ENCODE data around the gene METAP1D.
"Not testable (repeated sequence)": the region's sequence is repeated elsewhere in the genome, so short reads cannot be mapped to it uniquely, and the experiment has no call there.

METAP1D gene

DNA sequence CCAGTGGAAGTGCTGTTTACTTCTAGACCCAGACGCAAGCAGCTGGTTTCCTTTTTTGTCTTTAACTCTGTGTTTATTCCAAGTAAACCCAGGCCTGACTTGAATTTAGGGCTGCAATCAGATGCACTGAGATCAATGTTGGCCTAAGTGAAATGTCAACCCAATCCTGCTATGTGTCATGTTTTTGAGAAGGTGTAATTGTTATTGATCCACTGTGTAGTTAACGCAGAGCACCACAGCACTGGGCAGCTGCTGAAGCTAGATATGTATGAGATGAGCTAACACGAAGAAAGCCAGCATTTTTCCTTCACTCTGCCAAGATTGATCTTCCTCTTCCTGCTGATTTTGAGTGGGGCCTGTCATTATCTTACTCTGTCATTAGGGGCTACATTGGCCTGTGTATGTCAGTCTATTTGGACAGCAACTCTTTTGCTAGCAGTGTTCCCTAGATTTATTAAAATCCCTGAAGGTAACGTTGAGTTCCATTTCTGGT is 66.7 kb downstream of the METAP1D start:
- Mint-ChIP-seq H3K4me1 (ENCODE audit: low read depth) (peaks cover 2% of the 10 kb centered on the region), H3K9me3 (no peaks in the 10 kb centered on the region), H3K27me3 (ENCODE audit: low read depth) (peaks cover 8% of the 10 kb centered on the region), H3K4me3 (no peak overlapping the region), H3K27ac (no peak overlapping the region), H3K36me3 (ENCODE audit: low read depth) (peaks cover 1% of the 10 kb centered on the region)
- no peak for DNase-seq (ENCODE audit: low spot score)

DNA sequence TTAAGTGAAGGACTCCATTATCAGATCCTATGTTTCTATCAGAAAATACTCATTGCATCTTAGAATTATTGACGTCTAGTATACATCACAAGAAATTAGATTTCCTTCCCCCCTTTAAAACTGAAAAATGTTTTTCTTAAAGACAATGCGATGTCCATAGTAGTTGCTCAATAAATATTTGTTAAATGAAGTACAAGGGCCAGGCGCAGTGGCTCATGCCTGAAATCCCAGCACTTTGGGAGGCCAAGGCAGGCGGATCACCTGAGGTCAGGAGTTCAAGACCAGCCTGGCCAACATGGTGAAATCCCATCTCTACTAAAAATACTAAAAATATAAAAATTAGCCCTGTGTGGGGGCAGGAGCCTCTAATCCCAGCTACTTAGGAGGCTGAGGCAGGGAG is 68.2 kb downstream of the METAP1D start:
- H3K27me3 Mint-ChIP-seq (ENCODE audit: low read depth) = peaks cover 18% of the 10 kb centered on the region
- not testable (repeated sequence) for H3K36me3 Mint-ChIP-seq (ENCODE audit: low read depth); H3K27ac Mint-ChIP-seq; DNase-seq (ENCODE audit: low spot score); H3K9me3 Mint-ChIP-seq; H3K4me1 Mint-ChIP-seq (ENCODE audit: low read depth); H3K4me3 Mint-ChIP-seq

DNA sequence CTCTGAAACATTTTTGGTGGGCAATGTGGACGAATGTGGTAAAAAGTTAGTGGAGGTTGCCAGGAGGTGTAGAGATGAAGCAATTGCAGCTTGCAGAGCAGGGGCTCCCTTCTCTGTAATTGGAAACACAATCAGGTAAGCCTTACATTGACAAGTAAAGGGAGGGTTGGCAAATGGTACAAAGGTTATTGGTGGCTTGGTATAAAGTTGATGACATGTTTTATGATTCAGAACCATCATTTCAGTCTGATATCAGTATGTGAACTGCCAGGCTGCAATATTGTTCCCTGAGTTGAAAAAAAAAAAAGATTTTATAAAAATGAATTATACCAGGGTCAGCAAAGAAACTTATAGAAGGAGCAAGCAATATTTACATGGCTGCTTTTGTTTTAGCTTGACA is 71.2 kb downstream of the METAP1D start:
- H3K4me1 Mint-ChIP-seq (ENCODE audit: low read depth) = peaks cover 2% of the 10 kb centered on the region
- no peak overlapping the region for H3K27ac Mint-ChIP-seq
- peaks cover 1% of the 10 kb centered on the region for H3K36me3 Mint-ChIP-seq (ENCODE audit: low read depth)
- no peaks in the 10 kb centered on the region for H3K9me3 Mint-ChIP-seq
- H3K4me3 Mint-ChIP-seq = no peak overlapping the region
- no peak for DNase-seq (ENCODE audit: low spot score)
- peaks cover 38% of the 10 kb centered on the region for H3K27me3 Mint-ChIP-seq (ENCODE audit: low read depth)

DNA sequence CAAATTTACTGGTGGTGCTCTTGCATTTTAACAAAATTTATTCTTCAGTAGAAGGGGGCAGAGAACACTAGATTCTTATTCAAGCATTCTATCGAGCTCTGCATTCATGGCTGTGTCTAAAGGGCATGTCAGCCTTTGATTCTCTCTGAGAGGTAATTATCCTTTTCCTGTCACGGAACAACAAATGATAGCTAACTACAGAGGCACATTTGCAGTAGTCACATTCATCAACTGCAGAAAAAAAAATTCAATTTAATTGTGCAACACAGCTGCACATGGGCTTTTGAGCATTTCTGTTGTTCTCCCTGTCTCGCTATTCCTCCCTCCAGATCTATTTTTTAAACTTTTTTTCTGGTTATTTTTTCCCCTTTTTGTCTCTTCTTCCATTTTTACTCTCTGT is 72.5 kb downstream of the METAP1D start:
- Mint-ChIP-seq H3K36me3 (ENCODE audit: low read depth) (peaks cover 1% of the 10 kb centered on the region), H3K4me3 (no peak overlapping the region), H3K4me1 (ENCODE audit: low read depth) (no peaks in the 10 kb centered on the region), H3K9me3 (no peaks in the 10 kb centered on the region), H3K27me3 (ENCODE audit: low read depth) (peaks cover 46% of the 10 kb centered on the region), H3K27ac (no peak overlapping the region)
- no peak for DNase-seq (ENCODE audit: low spot score)

DNA sequence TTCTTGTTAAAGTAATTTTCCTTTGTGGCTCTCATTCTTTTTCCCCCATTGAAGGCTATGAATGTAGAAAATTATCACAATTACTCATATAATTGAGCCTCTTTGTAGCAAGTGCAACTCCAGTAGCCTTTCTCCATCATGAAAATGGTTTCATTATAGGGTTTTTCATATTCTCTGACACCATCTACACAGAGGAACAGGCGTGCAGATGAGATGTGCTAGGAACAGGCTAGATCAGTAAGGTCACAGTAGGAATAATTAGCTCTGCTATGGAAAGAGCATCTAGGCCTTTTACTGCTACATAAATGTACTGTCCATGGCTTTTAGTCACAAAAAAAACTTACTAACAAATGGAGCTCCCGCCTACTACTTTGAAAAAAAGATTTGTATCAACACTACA is 73.0 kb downstream of the METAP1D start:
- H3K9me3 Mint-ChIP-seq = no peaks in the 10 kb centered on the region
- H3K27me3 Mint-ChIP-seq (ENCODE audit: low read depth) = peaks cover 47% of the 10 kb centered on the region
- no peak overlapping the region for H3K4me3 Mint-ChIP-seq
- H3K36me3 Mint-ChIP-seq (ENCODE audit: low read depth) = peaks cover 1% of the 10 kb centered on the region
- H3K27ac Mint-ChIP-seq = no peak overlapping the region
- DNase-seq (ENCODE audit: low spot score) = no peak
- no peaks in the 10 kb centered on the region for H3K4me1 Mint-ChIP-seq (ENCODE audit: low read depth)

DNA sequence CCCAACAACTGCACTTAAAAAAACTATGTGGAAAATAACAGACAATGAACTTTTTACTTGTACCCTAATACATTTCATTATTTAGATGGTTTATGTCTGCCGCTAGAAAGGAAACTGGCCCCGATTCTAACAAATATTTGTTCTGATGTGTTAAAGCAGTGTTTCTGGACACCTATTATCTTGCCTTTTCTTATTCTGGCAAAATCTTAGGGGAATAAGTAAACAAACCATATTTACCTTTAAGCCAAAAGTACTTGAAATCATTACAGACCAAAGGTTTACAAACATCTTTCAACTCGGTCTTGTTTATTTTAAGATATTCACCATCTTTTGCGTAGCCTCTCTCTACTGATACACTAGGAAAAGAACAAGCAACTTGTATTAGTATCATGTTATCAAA is 73.8 kb downstream of the METAP1D start:
- Mint-ChIP-seq H3K4me3 (no peak overlapping the region), H3K27me3 (ENCODE audit: low read depth) (peaks cover 55% of the 10 kb centered on the region), H3K9me3 (no peaks in the 10 kb centered on the region), H3K4me1 (ENCODE audit: low read depth) (no peaks in the 10 kb centered on the region), H3K27ac (no peak overlapping the region), H3K36me3 (ENCODE audit: low read depth) (peaks cover 1% of the 10 kb centered on the region)
- no peak for DNase-seq (ENCODE audit: low spot score)

DNA sequence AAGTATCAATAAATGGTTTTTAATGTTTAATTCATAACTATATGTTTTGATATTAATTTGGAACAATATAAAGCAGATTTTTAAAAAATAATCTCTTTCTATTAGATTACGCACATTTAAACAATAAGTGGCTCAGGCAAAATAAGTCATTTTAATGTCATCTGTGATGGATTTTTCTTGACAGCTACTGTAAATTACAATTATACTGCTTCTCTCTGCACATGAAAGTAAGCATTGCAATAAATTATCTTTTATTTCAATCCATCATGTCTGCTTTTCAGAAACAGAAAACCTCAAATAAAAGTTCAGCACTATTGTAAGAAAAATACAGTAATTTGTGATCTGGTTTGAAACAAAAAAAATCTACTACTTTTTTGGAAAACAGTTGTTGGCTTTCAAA is 74.5 kb downstream of the METAP1D start:
- no peaks in the 10 kb centered on the region for H3K4me1 Mint-ChIP-seq (ENCODE audit: low read depth)
- no peaks in the 10 kb centered on the region for H3K9me3 Mint-ChIP-seq
- peaks cover 62% of the 10 kb centered on the region for H3K27me3 Mint-ChIP-seq (ENCODE audit: low read depth)
- no peak overlapping the region for H3K4me3 Mint-ChIP-seq
- no peaks in the 10 kb centered on the region for H3K36me3 Mint-ChIP-seq (ENCODE audit: low read depth)
- no peak for DNase-seq (ENCODE audit: low spot score)
- H3K27ac Mint-ChIP-seq = no peak overlapping the region

DNA sequence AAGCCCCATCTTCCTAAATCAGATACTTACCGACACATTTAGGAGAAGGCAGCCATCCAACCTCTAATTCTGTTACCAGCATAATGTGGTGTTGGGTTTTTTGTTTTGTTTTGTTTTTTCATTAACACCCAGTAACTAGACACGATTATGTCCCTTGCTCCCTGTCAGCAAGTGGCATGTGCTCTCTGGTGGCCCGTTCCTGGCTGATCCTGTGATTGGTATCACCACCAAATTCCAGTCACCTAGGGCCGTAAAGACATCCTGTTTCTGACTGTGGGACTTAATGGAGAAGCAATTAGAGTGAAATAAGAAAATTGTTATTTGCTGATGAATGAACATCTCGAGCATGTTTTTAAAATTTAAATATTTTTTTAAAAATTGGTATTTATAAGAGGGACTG is 79.7 kb downstream of the METAP1D start:
- Mint-ChIP-seq H3K27me3 (ENCODE audit: low read depth) (peaks cover 88% of the 10 kb centered on the region), H3K36me3 (ENCODE audit: low read depth) (peaks cover 6% of the 10 kb centered on the region), H3K4me1 (ENCODE audit: low read depth) (peaks cover 16% of the 10 kb centered on the region), H3K4me3 (no peak overlapping the region), H3K9me3 (peaks cover 5% of the 10 kb centered on the region), H3K27ac (no peak overlapping the region)
- no peak for DNase-seq (ENCODE audit: low spot score)

DNA sequence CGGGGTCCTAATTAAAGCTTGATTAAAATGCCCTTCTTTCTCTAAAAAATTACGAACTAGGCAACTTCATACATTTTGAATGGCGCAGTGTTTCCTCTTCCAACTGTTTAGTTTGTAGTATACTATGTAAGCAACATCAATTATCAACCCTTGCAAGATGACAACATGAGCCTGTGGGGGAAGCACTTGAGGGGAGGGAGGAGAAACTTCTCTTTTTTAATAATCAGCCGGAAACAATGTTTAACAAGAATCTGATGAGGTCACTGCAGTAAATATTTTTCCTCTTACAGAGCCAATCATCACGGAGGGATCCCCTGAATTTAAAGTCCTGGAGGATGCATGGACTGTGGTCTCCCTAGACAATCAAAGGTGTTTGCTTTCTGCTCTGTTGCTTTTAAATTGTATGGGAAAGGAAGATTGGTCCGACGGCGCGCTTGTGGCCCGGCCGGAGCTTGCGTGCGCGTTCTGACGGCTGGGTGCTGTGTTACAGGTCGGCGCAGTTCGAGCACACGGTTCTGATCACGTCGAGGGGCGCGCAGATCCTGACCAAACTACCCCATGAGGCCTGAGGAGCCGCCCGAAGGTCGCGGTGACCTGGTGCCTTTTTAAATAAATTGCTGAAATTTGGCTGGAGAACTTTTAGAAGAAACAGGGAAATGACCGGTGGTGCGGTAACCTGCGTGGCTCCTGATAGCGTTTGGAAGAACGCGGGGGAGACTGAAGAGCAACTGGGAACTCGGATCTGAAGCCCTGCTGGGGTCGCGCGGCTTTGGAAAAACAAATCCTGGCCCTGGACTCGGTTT is 80.3 kb downstream of the METAP1D start:
- peaks cover 90% of the 10 kb centered on the region for H3K27me3 Mint-ChIP-seq (ENCODE audit: low read depth)
- H3K9me3 Mint-ChIP-seq = peaks cover 5% of the 10 kb centered on the region
- peaks cover 16% of the 10 kb centered on the region for H3K4me1 Mint-ChIP-seq (ENCODE audit: low read depth)
- peak overlapping the region; percentile 24 for H3K4me3 Mint-ChIP-seq
- no peak for DNase-seq (ENCODE audit: low spot score)
- peaks cover 6% of the 10 kb centered on the region for H3K36me3 Mint-ChIP-seq (ENCODE audit: low read depth)
- H3K27ac Mint-ChIP-seq = no peak overlapping the region

DNA sequence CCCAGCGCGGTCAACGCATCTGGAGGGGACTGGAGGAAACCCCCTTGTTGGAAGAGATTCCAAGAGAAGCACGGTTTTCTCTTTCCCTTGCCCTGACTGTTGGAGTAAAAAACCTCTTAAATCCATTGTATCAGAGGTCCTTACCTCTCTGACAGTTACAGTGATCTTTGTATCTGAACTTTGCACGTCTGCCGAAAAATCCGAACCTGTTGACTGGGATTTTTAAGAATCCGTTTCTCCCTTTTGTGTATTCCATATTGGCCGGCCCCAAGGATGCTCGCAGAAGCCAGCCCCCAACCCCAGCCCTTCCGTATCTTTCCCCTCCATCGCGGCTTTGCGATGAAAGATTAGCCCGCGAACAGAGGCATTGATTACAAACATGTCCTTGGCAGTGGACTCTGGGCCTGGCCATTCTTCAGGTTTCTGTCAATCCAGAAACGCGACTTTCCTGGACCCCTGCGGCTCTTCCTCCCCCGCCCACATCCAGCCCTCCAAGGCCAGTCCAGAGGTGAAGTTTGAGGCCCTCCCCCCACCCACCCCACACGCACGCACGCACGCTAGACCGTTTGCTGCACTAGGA is 81.0 kb downstream of the METAP1D start:
- Mint-ChIP-seq H3K36me3 (ENCODE audit: low read depth) (peaks cover 6% of the 10 kb centered on the region), H3K27me3 (ENCODE audit: low read depth) (peaks cover 90% of the 10 kb centered on the region), H3K9me3 (peaks cover 5% of the 10 kb centered on the region), H3K4me3 (peak overlapping the region; percentile 13), H3K4me1 (ENCODE audit: low read depth) (peaks cover 23% of the 10 kb centered on the region), H3K27ac (peak overlapping the region; percentile 19)
- DNase-seq (ENCODE audit: low spot score) = no peak

DNA sequence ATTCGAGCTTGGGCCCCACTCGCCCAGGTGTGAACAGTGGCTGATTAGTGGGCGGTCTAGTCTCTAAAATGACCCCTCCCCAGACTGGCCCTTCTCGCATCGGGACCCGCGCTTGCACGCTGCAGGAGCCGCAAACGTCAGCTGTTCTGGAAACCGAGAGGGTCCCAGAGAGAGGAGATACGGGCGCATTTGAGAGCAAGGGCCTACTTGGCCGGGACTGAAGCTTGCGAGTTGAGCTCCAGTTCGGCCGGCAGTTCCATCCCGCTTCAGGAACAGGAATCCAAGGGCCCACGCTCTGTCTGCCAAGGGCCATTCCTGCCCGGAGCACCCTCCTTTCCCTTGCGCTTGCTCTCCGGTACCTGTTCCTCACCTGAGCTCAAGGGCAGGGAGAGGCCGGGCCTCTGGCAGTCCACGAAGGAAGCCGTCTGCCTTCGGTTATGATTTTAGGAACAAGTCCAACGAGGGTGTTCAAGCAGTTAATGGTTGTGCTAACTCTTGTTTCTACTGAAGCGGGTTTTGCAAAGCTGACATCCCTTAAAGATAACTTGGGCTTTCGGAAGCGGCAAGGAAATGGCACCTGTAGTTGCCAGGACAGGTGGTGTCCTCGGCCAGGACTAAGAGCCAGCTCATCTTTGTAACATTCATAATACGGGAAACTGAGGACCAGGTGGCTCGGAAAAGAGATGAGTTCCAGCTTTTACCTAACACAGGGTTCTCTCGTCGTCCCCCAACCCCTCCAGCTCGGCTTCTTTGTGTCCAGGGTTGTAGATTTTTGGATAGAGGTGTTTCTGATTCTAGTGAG is 81.7 kb downstream of the METAP1D start:
- peaks cover 26% of the 10 kb centered on the region for H3K4me1 Mint-ChIP-seq (ENCODE audit: low read depth)
- peaks cover 5% of the 10 kb centered on the region for H3K9me3 Mint-ChIP-seq
- H3K36me3 Mint-ChIP-seq (ENCODE audit: low read depth) = peaks cover 6% of the 10 kb centered on the region
- H3K27me3 Mint-ChIP-seq (ENCODE audit: low read depth) = peaks cover 89% of the 10 kb centered on the region
- no peak for DNase-seq (ENCODE audit: low spot score)
- no peak overlapping the region for H3K27ac Mint-ChIP-seq
- H3K4me3 Mint-ChIP-seq = no peak overlapping the region

DNA sequence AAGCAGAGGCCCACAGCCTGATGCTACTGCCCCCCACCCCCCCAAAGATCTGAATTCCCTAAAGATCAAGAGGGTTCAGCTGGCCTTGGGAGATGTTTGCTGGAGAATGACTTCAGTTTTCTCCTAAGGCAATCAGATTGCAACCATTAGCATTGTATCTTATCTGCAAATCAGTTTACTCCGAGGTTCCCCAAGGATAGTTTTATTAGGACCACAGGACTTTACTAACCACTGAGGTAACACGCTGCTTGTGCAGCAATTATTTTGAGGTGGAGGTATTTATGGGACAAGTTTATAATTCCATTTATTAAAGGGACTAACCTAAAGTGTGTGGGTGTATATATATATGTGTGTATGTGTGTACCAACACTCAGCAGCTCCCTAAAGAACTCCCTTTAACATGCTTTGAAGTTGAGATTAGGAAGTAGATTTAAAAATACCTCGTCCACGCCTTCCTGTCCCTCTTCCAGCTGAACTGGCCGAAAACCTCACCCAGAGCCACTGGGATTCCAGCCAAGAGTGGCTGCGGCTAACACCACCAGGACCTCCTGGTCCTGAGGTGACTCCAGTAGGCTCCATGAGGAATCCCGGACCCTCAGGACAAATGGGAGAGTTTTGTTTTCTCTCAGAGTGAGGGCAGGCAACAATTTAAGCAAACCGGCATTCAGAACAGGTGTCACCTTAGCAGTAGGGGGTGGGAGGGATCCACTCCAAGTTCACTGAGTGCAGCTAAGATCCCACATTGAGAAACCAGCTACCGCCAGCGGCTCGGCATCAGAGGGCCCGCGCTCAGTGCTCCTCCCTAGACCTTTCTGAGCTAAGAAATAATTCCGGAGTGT is 82.6 kb downstream of the METAP1D start:
- Mint-ChIP-seq H3K36me3 (ENCODE audit: low read depth) (peaks cover 6% of the 10 kb centered on the region), H3K27ac (peak overlapping the region; percentile 31), H3K27me3 (ENCODE audit: low read depth) (peaks cover 92% of the 10 kb centered on the region), H3K4me3 (no peak overlapping the region), H3K9me3 (peaks cover 5% of the 10 kb centered on the region), H3K4me1 (ENCODE audit: low read depth) (peaks cover 31% of the 10 kb centered on the region)
- DNase-seq (ENCODE audit: low spot score) = no peak

DNA sequence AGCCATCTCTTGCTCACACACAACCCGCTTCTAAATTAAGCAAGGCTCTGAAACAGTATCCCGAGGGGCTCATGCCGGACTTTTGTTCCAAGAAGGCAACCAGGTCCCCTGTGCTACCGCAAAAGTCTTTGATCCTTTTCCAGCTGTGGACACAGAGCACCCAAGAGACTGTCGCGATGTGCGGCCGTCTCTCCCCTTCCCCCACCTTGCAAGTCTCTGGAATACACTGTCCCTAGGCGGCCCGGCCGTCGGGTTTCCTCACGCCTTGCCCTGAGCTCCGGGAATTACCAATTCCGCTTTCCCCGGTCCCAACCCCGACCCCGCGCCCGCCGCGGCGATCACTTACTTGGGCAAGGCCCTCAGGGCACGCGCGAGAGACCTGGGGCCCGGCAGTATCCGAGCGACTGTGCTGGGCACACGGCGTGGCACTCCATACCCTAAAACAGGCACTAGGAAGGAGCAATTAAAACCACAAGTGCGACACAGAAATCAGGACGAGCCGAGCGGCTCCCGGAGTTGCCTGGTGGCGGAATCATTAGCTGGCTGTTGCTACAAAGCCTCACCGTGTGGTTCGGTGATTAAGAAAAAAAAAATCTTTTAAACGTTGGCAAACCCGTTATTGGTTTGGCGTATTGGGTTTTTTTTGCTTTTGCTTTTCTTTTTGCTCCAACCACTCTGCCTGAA is 83.3 kb downstream of the METAP1D start:
- H3K9me3 Mint-ChIP-seq = peaks cover 5% of the 10 kb centered on the region
- H3K27ac Mint-ChIP-seq = peak overlapping the region; percentile 38
- no peak for DNase-seq (ENCODE audit: low spot score)
- H3K4me3 Mint-ChIP-seq = peak overlapping the region; percentile 79
- H3K27me3 Mint-ChIP-seq (ENCODE audit: low read depth) = peaks cover 95% of the 10 kb centered on the region
- H3K4me1 Mint-ChIP-seq (ENCODE audit: low read depth) = peaks cover 37% of the 10 kb centered on the region
- H3K36me3 Mint-ChIP-seq (ENCODE audit: low read depth) = peaks cover 6% of the 10 kb centered on the region

Measured in T-helper 2 cell treated with Interferon-gamma antibody and Interleukin-4, amounts not matched to agents 5 μg/mL and 100 μg/mL, for 36 hours (primary cell).